Left kidney (tissue), 8 donors: ENCODE data around the gene ATP5F1C. TPM values are rescaled to one million over a fixed set of nuclear protein-coding genes. Genes with fewer than 3 reads are reported as not detected.
"Not testable (repeated sequence)": the region's sequence is repeated elsewhere in the genome, so short reads cannot be mapped to it uniquely, and the experiment has no call there.

Experiments
- DNase-seq: peaks from one replicate; pipeline ENCODE4 v3.0.0-alpha.2; 2013
- long read RNA-seq, 8 donors: transcript quantifications; one replicate each; lab custom pipeline, GENCODE V29; 2026
- polyA plus RNA-seq: library from polyadenylated mRNA; unstranded; fragments of 120-200 nt; gene quantifications from one replicate; pipeline ENCODE4 v1.2.1, GENCODE V29; 2013; ENCODE audit not compliant: insufficient read length

The ATP5F1C gene
- polyA plus RNA-seq = 434 TPM
- long read RNA-seq, donor 1, transcript ATP5F1C-209 (4 exons, 460 nt) = minor isoform, 46 of 518 reads
- long read RNA-seq, donor 1, transcript ATP5F1C-202 (10 exons, 1,163 nt) = major isoform, 155 of 518 reads
- long read RNA-seq, donor 1, transcript ATP5F1C-201 (9 exons, 1,078 nt) = minor isoform, 42 of 518 reads
- long read RNA-seq, donor 1, transcript ATP5F1C-207 (4 exons, 782 nt) = minor isoform, 6 of 518 reads
- long read RNA-seq, donor 1, partial matches to known transcripts = 256 of 518 reads
- long read RNA-seq, donor 1, other reads (novel, unspliced or antisense) = 5 of 518 reads
- long read RNA-seq, donor 2, transcript ATP5F1C-207 (4 exons, 782 nt) = minor isoform, 12 of 347 reads
- long read RNA-seq, donor 2, transcript ATP5F1C-209 (4 exons, 460 nt) = minor isoform, 18 of 347 reads
- long read RNA-seq, donor 2, transcript ATP5F1C-202 (10 exons, 1,163 nt) = major isoform, 115 of 347 reads
- long read RNA-seq, donor 2, transcript ATP5F1C-201 (9 exons, 1,078 nt) = minor isoform, 22 of 347 reads
- long read RNA-seq, donor 2, partial matches to known transcripts = 175 of 347 reads
- long read RNA-seq, donor 2, other reads (novel, unspliced or antisense) = 0 of 347 reads
- long read RNA-seq, donor 3, transcript ATP5F1C-201 (9 exons, 1,078 nt) = minor isoform, 29 of 339 reads
- long read RNA-seq, donor 3, transcript ATP5F1C-209 (4 exons, 460 nt) = minor isoform, 22 of 339 reads
- long read RNA-seq, donor 3, transcript ATP5F1C-207 (4 exons, 782 nt) = minor isoform, 5 of 339 reads
- long read RNA-seq, donor 3, transcript ATP5F1C-202 (10 exons, 1,163 nt) = major isoform, 109 of 339 reads
- long read RNA-seq, donor 3, partial matches to known transcripts = 165 of 339 reads
- long read RNA-seq, donor 3, other reads (novel, unspliced or antisense) = 5 of 339 reads
- long read RNA-seq, donor 4, transcript ATP5F1C-202 (10 exons, 1,163 nt) = minor isoform, 6 of 56 reads
- long read RNA-seq, donor 4, transcript ATP5F1C-209 (4 exons, 460 nt) = major isoform, 16 of 56 reads
- long read RNA-seq, donor 4, partial matches to known transcripts = 28 of 56 reads
- long read RNA-seq, donor 4, other reads (novel, unspliced or antisense) = 0 of 56 reads
- long read RNA-seq, donor 5, transcript ATP5F1C-209 (4 exons, 460 nt) = minor isoform, 49 of 867 reads
- long read RNA-seq, donor 5, transcript ATP5F1C-201 (9 exons, 1,078 nt) = minor isoform, 70 of 867 reads
- long read RNA-seq, donor 5, transcript ATP5F1C-207 (4 exons, 782 nt) = minor isoform, 12 of 867 reads
- long read RNA-seq, donor 5, transcript ATP5F1C-202 (10 exons, 1,163 nt) = major isoform, 319 of 867 reads
- long read RNA-seq, donor 5, partial matches to known transcripts = 397 of 867 reads
- long read RNA-seq, donor 5, other reads (novel, unspliced or antisense) = 10 of 867 reads
- long read RNA-seq, donor 6, transcript ATP5F1C-207 (4 exons, 782 nt) = minor isoform, 13 of 461 reads
- long read RNA-seq, donor 6, transcript ATP5F1C-202 (10 exons, 1,163 nt) = major isoform, 133 of 461 reads
- long read RNA-seq, donor 6, transcript ATP5F1C-201 (9 exons, 1,078 nt) = minor isoform, 35 of 461 reads
- long read RNA-seq, donor 6, transcript ATP5F1C-209 (4 exons, 460 nt) = minor isoform, 44 of 461 reads
- long read RNA-seq, donor 6, partial matches to known transcripts = 230 of 461 reads
- long read RNA-seq, donor 6, other reads (novel, unspliced or antisense) = 0 of 461 reads
- long read RNA-seq, donor 7, transcript ATP5F1C-209 (4 exons, 460 nt) = minor isoform, 46 of 650 reads
- long read RNA-seq, donor 7, transcript ATP5F1C-202 (10 exons, 1,163 nt) = major isoform, 189 of 650 reads
- long read RNA-seq, donor 7, transcript ATP5F1C-204 (6 exons, 622 nt) = minor isoform, 11 of 650 reads
- long read RNA-seq, donor 7, transcript ATP5F1C-201 (9 exons, 1,078 nt) = minor isoform, 44 of 650 reads
- long read RNA-seq, donor 7, partial matches to known transcripts = 341 of 650 reads
- long read RNA-seq, donor 7, other reads (novel, unspliced or antisense) = 5 of 650 reads
- long read RNA-seq, donor 8, transcript ATP5F1C-201 (9 exons, 1,078 nt) = minor isoform, 19 of 190 reads
- long read RNA-seq, donor 8, transcript ATP5F1C-202 (10 exons, 1,163 nt) = major isoform, 76 of 190 reads
- long read RNA-seq, donor 8, transcript ATP5F1C-209 (4 exons, 460 nt) = minor isoform, 9 of 190 reads
- long read RNA-seq, donor 8, partial matches to known transcripts = 82 of 190 reads
- long read RNA-seq, donor 8, other reads (novel, unspliced or antisense) = 0 of 190 reads

DNA sequence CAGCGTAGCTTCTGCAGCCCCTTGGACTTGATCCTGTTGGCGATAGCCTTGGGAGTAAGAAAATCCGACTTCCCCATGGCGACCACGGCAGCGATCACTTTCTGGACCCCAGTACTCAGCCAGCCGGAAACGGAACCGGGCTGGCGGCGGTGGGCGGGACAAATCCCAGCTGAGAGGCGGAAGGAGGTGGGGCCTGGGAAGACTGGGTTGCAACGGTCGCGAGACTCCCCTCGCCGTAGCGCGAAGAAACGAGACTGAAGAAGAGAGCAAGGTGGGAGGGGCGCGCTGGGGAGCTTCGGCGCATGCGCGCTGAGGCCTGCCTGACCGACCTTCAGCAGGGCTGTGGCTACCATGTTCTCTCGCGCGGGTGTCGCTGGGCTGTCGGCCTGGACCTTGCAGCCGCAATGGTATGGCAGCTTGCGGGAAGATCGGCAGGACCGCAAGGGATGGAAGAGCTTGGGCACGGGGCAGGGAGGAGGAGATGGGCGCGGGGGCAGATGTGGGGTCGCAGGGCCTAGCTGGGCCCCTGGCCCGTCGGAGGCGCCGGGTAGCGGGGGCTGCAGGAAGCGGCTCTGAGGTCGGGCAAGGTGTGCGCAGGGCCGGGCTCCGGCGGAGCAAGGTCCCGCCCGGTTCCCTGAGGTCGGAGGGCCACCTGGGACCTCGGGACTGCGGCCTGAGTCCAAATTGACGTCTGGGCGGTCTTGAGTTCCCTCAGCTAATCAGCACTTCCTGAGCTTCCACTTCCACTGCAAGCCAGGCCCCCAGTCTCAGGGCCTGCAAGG is at the start of gene ATP5F1C, which contains the start of gene KIN:
Gene ATP5F1C, plus strand, starts transcription at position 321 of the 782 bp plus-strand sequence. Its CDS starts 31 bp downstream, at position 352.
Gene KIN, minus strand, starts transcription at position 137 of the 782 bp plus-strand sequence. Its CDS starts 60 bp downstream, at position 77.
- DNase-seq = peak; percentile 97

DNA sequence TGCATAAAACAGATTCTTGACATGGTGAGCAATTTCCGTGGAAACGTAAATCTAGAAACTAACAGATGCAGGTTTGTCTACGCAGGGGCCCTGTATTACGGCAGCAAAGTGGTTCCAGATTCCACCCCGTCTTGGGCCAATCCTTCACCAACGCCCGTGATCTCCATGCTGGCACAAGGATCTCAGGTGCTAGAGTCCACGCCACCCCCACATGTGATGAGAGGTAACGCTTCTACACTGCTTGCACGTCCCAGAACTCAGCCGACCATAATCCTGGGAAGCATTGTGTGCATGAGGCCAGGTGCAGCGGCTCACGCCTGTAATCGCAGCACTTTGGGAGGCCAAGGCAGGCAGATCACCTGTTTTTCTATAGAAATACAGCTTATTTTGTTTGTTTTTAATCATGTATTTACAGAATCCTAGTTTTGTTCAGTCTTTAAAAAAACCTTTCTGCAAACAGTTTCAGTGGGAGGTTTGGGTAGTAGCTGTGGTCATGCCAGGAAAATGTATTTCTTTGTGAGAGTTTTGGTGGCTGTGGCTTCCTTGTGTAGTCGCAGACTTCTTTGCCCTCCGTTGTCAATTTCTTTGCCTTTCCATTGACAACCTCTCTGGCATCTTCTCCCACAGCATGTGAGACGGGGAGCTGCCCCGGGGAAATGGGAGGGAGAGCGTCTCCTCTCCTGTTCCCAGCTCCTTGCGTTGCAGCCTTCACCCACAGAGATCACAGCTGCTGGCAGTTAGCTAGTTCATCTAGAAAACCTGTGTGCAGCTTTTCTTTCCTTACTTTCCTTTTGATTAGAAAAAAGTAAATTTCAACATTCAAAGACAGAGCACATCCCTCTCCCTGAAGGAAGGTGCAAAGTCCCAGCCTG is 49.2 kb upstream of the ATP5F1C start:
- DNase-seq = no peak

DNA sequence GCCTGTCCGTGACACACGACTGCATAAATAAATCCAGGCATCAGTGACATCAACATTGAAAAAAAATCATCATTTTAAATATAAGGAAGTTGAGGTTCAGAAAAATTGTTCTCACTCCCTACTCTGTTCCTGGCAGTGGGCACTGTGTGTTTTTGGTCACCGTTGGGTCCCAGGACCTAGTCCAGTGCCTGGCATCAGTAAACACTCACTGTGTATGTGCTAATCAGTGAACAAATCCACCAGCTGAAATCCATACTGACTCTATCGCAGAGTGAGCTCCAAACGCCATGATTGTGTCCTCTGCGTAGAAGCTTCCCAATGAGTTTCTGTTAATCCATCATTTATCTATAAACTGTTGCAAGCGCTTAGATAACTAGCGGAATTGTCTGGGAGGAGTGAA is 43.7 kb upstream of the ATP5F1C start:
- no peak for DNase-seq

DNA sequence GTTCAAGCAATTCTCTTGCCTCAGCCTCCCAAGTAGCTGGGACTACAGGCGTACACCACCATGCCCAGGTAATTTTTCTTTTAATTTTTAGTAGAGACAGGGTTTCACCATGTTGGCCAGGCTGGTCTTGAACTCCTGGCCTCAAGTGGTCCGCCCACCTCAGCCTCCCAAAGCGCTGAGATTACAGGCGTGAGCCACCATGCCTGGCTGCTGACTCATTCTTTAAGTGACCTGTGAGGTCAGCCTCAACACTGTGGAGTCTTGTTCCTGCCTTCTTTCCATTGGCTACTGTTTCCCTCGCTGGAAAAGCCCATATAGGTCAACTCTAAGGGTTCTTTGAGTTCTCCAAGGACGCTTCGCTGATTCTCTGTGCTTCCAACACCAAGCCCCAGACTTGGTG is 39.3 kb upstream of the ATP5F1C start:
- DNase-seq = not testable (repeated sequence)

DNA sequence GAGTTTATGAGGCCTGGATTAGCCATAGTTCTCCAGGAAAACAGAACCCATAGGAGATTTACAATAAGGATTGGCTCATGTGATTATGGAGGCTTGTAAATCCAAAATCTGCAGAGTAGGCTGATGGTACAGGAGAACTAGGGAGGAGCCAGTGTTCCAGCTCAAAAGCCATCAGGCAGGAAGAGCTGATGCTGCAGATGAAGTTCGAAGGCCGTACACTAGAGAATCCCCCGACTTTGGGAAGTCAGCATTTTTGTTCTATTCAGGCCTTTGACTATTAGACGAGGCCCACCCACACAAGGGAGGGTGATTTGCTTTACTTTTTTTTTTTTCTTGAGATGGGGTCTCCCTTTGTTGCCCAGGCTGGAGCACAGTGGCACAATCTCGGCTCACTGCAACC is 37.8 kb upstream of the ATP5F1C start:
- no peak for DNase-seq

DNA sequence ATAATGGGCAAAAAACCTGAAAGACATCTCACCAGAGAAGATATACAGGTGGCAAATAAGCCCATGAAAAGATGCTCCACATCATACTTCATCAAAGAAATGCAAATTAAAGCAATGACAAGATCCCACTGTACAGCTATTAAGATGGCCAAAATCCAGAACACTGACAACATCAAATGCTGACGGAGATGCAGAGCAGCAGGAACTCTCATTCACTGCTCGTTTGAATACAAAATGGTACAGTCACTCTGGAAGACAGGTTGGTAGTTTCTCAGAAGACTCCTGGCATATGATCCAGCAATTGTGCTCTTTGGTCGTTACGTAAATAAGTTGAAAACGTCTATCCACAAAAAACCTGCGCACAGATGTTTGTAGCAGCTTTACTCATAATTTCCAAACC is 35.7 kb upstream of the ATP5F1C start:
- no peak for DNase-seq

DNA sequence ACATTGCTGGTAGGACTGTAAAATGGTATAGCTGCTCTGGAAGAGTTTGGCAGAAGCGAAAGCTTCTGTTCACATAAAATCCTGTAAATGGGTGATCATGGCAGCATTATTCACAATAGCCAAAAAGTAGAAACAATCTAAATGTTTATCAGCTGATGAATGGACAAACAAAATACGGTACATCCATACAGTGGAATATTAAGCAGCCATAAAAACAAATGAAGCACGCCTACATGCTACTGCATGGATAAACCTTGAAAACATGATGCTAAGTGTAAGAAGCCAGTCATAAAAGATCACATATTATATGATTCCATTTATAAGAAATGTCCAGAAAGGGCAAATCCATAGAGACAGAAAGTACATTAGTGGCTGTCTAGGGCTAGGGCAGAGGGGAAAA is 32.9 kb upstream of the ATP5F1C start:
- DNase-seq = no peak

DNA sequence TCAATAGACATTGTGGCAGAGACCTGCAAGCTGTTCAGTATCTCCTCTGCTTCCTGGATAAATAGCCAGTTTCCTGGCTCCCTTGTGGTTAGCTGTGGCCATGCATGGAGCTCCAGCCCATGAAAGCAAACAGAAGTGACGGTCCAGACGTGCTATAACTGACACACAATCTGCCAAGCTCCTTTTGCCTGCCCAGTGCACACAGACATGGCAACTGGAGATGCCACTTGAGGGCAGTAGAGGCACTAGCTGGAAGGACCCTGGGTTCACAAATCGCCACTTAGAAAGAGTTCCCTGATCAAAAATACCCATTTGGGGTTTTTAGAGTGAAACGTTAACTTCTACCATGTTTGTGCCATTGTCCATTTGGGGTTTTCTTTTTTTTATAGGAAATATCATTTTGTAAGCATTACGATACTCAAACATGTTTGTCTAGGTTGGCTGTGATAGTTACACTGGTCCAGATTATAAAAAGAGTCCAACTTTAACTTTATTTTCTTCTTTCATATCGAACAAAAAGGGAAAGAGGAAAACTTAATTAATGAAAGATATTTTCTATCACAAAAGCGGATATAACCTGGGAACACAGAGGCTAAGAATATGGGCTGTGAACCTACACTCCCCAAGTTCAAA is 31.5 kb upstream of the ATP5F1C start:
- DNase-seq = no peak

DNA sequence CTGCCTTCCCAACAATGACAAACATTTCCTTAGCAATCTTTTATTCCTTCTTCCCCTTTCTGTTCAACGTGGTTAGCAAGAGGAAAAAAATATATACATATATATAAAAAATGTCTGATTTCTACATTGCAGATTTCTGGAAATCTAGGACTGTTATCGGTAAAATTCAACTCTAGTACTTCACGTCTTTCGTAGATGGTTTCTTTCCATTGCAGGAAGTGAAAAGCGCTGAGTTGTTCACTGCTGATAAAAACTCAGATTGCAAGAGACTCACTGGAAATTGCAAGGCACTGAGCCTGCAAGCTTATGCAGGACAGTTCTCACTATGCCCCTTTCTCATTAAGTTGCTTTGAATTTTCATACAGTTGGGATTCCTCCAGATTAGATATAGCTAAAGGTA is 24.0 kb upstream of the ATP5F1C start:
- no peak for DNase-seq

DNA sequence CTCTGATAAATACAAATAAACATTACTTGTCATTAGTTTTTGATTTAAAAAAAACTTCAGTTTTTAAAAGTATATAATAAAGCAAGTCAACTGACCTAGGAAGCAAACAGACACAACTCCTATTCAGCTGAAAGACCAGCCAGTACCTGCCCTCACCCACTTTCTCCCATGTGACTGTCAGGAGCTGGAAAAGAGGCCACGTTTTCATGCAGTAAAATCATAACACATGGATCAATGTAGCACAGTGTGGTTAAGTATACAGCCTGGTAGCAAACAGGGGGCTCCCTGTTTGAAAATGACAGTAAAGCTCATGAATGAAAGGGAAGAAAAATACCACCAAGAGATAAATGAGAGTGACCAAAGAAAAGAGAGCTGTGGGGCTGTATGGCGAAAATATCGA is 21.7 kb upstream of the ATP5F1C start:
- no peak for DNase-seq

DNA sequence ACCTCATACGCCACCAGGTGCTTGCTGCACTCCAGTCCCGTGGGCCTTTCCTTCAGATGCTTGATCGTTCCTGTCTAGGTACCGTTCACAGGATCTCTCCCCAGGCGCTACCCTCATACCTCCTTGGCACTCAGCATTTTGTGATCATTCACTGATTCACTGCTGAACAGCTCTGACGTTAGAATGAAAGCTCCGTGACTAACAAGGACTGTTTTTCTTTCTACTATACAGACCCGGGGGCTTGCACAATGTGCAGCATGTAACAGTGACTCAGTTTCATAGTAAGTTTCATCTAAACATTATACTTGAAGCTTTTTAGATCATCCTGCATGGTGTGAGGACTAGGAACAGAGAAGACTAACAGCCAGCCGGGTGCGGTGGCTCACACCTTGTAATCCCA is 20.8 kb upstream of the ATP5F1C start:
- DNase-seq = no peak

DNA sequence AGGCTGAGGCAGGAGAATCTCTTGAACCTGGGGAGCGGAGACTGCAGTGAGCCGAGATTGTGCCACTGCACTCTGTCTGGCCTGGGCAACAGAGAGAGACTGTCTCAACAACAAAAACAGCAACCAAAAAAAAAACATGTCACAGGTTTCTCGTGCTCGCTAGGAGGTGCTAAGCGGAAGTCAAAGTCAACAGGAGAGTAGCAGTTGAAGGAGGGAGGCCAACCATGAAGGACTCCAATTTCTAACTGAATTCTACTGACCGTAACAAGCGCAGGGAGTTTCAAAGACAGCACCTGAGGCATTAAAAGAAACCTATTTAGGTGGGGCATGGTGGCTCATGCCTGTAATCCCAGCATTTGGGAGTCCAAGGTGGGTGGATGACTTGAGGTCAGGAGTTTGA is 19.6 kb upstream of the ATP5F1C start:
- no peak for DNase-seq

DNA sequence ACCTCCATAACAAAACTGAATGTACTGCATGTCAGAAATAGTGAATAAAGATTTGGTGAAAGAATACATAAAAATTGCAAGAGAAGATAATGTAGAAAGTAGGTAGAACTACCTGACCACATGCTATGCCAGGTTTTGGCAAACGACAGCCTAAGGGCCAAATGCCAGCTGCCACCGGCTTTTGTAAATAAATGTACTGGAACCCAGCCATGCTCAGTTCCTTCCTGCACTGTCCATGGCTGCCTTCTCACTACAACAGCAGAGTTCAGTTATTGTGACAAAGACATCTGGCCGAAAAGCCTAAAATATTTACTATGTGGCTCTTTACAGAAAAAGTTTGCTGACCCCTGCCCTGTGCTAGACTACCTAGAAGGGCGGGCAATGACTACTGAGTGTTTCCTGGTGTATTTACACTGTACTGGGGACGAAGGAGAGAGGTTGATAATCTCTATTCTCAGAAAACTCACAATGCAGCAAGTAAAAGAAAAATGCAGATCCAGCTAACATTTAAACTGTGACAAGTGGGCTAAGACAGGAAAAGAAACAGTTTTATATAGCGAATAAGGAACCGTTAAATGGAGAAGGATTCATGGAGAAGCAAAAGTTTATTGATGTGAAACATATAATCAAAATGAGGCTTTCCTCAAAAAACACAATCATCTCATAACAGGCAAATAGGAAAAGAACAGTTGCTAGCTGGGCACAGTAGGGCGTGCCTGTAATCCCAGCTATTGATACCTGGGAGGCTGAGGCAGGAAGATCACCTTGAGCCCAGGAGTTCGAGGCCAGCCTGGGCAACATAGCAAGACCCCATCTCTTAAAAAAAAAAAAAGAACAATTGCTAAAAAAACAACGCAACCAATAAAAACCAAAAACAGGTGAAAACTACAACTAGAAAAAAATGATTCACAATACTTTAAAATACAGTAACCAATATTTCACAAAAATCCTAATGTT is 13.9 kb upstream of the ATP5F1C start:
- DNase-seq = no peak

DNA sequence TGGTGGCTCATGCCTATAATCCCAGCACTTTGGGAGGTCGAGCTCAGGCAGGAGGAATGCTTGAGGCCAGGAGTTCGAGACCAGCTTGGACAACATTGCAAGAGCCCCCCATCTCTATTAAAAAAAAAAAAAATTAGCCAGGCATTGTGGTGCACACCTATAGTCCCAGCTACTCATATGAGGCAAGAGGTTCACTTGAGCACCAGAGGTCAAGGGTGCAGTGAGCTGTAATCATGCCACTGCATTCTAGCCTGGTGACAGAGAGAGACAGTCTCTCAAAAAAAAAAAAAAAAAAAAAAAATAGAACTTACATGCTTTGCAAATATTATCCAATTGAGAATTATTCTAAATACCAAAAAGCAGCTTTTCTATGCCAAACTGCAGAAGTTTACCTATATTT is 11.2 kb upstream of the ATP5F1C start:
- DNase-seq = no peak

DNA sequence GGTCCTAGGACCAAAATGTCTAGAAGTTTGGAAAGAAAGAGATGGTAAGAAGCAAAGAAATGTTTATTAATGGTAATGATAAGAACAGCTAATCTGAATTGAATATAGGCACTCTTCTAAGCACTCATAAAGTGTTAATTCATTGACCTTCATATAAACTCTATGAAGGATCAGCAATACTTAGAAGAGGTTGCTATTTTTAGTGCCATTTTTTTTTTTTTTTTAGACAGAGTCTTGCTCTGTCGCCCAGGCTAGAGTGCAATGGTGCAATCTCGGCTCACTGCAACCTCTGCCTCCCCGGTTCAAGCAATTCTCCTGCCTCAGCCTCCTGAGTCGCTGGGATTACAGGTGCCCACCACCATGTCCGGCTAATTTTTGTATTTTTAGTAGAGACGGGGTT is 5.8 kb upstream of the ATP5F1C start:
- DNase-seq = not testable (repeated sequence)

DNA sequence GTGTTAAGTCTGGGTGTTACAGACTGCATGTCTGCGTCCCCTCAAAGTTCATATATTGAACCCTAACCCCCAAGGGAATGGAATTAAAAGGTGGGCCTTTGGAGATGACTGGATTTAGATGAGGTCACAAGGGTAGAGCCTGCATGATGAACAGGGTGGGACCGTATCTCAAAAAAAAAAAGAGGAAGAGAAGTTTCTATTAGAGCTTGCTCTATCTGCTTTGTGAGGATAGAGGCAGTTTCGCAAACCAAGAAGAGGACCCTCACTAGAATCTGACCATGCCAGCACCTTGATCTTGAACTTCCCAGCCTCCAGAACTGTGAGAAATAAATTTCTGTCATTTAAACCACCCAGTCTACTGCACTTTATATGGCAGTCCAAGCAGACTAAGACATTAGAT is 1.5 kb upstream of the ATP5F1C start:
- no peak for DNase-seq
